Stomach (tissue), 4 donors: ENCODE data around the gene APOL4.

Experiments used
- EP300 ChIP-seq: sonication (generic); formaldehyde crosslinking; IDR thresholded peaks from one replicate; pipeline ENCODE4 v1.6.1; 2017; ENCODE audit warnings: antibody characterized with exemption
- POLR2A ChIP-seq, 4 donors: fragments of 450-650 bp; IDR thresholded peaks; one replicate each; pipeline ENCODE4 v1.6.1; 2016; ENCODE audit warnings: antibody characterized with exemption in 4 of 4, control low read depth in 2 of 4, mild to moderate bottlenecking in 1 of 4, moderate library complexity in 1 of 4
- POLR2AphosphoS5 ChIP-seq, 3 donors: sonication (generic); formaldehyde crosslinking; IDR thresholded peaks; one replicate each; pipeline ENCODE4 v1.6.1; 2016; ENCODE audit warnings: antibody characterized with exemption in 3 of 3
- TF ChIP-seq, protein P1 (sequence below), 7 experiments: fragments of 450-650 bp in 4 of 7; fragments of 200-600 bp in 3 of 7; sonication (generic) in 3 of 7; IDR thresholded peaks; one replicate each; pipeline ENCODE4 v1.5.1; 2016 to 2019; ENCODE audit warnings: antibody characterized with exemption in 7 of 7, control low read depth in 2 of 7, mild to moderate bottlenecking in 1 of 7

DNA sequence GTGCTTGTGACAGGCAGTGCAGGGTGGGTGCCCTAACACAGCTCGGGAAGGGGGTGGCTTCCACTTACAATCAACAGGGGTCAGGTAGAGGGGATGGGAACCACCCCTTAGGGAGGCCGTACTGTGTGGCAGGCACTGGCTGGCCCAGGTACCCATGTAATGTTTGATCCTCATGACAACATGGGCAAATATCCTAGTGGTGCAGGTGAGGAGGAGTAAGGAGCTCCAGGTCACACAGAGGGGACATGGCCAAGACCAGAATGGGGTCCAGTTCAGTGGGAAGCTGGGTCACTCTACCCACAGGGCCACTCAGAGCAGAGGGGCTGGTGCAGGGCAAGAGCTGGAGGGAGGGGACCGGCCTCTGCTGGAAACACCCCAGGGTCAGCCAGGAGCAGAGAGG, 3.1 kb downstream of the APOL4 start:
- TF ChIP-seq, protein P1, sequence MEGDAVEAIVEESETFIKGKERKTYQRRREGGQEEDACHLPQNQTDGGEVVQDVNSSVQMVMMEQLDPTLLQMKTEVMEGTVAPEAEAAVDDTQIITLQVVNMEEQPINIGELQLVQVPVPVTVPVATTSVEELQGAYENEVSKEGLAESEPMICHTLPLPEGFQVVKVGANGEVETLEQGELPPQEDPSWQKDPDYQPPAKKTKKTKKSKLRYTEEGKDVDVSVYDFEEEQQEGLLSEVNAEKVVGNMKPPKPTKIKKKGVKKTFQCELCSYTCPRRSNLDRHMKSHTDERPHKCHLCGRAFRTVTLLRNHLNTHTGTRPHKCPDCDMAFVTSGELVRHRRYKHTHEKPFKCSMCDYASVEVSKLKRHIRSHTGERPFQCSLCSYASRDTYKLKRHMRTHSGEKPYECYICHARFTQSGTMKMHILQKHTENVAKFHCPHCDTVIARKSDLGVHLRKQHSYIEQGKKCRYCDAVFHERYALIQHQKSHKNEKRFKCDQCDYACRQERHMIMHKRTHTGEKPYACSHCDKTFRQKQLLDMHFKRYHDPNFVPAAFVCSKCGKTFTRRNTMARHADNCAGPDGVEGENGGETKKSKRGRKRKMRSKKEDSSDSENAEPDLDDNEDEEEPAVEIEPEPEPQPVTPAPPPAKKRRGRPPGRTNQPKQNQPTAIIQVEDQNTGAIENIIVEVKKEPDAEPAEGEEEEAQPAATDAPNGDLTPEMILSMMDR (IDR thresholded peaks at IDR 0.05), result no peak
- no peak for TF ChIP-seq POLR2A (IDR thresholded peaks at IDR 0.05)
- TF ChIP-seq POLR2AphosphoS5 (IDR thresholded peaks at IDR 0.05), result no peak
- TF ChIP-seq EP300, result no peak
